SK-N-SH (cell line): ENCODE results near the gene FCRLB.

ENCODE experiments used
- CHD2 ChIP-seq: fragments of 150-350 bp; IDR thresholded peaks from 2 replicates; pipeline ENCODE4 v1.6.1; 2018; ENCODE audit warnings: low read length; ENCODE audit not compliant: partially characterized antibody
- CTCF ChIP-seq: fragments of 200-600 bp; sonication (generic); IDR thresholded peaks from 2 replicates; pipeline ENCODE4 v1.6.1; 2017; ENCODE audit warnings: antibody characterized with exemption, mild to moderate bottlenecking, moderate library complexity
- FOXJ3 ChIP-seq: sonication (generic); formaldehyde crosslinking; IDR thresholded peaks from 2 replicates; pipeline ENCODE4 v1.5.1; 2020; ENCODE audit warnings: mild to moderate bottlenecking, missing genetic modification reagents
- FOXM1 ChIP-seq: IDR thresholded peaks from 2 replicates; pipeline ENCODE4 v1.4.0; 2012; ENCODE audit warnings: low read depth, mild to moderate bottlenecking
- TCF12 ChIP-seq: IDR thresholded peaks from 2 replicates; pipeline ENCODE4 v1.4.0; 2012
- TF ChIP-seq, protein P1 (sequence below): fragments of 150-350 bp; IDR thresholded peaks from 2 replicates; pipeline ENCODE4 v1.6.1; 2017; ENCODE audit warnings: antibody characterized with exemption, low read length, low read depth, borderline replicate concordance
- TF ChIP-seq, protein P2 (sequence below): IDR thresholded peaks from 2 replicates; pipeline ENCODE4 v1.6.1; 2012; ENCODE audit warnings: mild to moderate bottlenecking, low read depth, low read length, moderate library complexity

DNA sequence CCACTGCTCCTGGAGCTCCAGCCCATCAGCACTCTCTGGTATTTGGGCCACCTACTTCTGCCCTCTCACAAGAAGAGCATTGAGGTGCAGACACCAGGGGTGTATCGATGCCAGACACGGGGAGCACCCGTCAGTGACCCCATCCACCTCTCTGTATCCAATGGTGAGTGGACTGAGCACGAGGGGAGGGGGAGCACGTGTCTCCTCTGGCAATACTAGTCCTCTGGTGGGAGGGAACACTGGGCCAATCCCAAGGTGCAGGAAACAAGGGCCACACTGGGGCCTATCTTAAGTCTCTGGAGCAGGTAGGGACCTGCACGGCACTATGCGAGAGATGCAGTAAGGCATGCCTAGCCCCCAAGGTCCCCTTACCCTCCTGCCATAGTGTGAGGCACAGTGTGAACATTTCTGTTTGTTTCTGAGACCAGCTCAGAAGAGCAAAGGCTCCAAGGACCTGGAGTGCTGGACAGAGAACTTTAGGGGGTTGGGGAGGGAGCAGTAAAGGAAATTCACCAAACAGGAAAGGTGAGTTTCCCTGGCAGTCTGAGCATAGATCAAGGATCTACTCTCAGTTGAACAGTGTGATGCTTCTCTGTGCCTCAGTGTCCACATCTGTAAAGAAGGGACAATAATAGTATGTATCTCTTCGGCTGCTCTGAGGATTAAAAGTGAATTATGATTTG is 2.3 kb downstream of the FCRLB start:
- TF ChIP-seq, protein P1, sequence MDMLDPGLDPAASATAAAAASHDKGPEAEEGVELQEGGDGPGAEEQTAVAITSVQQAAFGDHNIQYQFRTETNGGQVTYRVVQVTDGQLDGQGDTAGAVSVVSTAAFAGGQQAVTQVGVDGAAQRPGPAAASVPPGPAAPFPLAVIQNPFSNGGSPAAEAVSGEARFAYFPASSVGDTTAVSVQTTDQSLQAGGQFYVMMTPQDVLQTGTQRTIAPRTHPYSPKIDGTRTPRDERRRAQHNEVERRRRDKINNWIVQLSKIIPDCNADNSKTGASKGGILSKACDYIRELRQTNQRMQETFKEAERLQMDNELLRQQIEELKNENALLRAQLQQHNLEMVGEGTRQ: no peak
- TF ChIP-seq FOXM1: no peak
- no peak for TF ChIP-seq FOXJ3
- no peak for TF ChIP-seq CTCF
- no peak for TF ChIP-seq CHD2
- TF ChIP-seq, protein P2, sequence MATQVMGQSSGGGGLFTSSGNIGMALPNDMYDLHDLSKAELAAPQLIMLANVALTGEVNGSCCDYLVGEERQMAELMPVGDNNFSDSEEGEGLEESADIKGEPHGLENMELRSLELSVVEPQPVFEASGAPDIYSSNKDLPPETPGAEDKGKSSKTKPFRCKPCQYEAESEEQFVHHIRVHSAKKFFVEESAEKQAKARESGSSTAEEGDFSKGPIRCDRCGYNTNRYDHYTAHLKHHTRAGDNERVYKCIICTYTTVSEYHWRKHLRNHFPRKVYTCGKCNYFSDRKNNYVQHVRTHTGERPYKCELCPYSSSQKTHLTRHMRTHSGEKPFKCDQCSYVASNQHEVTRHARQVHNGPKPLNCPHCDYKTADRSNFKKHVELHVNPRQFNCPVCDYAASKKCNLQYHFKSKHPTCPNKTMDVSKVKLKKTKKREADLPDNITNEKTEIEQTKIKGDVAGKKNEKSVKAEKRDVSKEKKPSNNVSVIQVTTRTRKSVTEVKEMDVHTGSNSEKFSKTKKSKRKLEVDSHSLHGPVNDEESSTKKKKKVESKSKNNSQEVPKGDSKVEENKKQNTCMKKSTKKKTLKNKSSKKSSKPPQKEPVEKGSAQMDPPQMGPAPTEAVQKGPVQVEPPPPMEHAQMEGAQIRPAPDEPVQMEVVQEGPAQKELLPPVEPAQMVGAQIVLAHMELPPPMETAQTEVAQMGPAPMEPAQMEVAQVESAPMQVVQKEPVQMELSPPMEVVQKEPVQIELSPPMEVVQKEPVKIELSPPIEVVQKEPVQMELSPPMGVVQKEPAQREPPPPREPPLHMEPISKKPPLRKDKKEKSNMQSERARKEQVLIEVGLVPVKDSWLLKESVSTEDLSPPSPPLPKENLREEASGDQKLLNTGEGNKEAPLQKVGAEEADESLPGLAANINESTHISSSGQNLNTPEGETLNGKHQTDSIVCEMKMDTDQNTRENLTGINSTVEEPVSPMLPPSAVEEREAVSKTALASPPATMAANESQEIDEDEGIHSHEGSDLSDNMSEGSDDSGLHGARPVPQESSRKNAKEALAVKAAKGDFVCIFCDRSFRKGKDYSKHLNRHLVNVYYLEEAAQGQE: peak; percentile 85
- no peak for TF ChIP-seq TCF12
